ENCODE results near the gene ERCC8.
A peak's percentile ranks its signal among the peaks of the same experiment; 100 is the strongest.
"Not testable (repeated sequence)": the region's sequence is repeated elsewhere in the genome, so short reads cannot be mapped to it uniquely, and the experiment has no call there.

Gene ERCC8

DNA sequence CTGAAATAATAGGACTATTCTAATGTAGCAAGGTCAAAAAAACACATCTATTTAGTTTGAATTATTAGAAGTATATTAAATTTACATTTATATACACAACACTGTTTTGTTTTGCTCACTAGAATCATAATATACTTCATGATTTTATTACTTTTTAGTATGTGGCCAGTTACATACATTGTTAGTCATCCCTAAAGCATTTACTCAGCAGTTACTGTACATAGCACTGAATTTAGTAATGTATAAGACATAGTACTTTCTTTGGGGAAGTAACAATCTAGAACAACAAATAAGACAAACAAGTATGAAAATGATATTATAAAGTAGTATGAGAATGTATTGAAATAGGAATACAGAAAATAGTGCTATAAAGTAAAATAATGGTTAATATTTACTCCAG, 28.2 kb downstream of the ERCC8 start:
- no peak for DNase-seq (ENCODE audit: low read depth in 2 of 2)

DNA sequence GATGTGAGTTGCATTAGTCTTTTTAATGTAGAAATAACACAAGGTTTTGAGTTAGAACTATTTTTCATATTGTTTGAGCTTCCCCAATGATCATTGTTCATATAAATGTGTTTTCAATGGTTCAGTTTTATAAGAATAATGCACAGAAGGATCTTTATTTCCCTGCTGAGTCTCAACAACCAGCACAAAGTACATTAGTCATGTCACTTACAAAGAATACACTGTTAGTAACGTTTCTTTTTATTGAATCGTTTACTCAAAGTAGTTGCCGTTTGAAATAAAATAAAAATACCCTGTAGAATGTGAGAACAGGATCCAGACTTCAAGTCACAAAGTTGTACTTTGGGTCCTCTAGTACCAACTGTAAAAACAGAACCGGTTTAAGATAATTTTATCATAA, 41.5 kb downstream of the ERCC8 start:
- DNase-seq (ENCODE audit: low read depth in 2 of 2), result no peak

DNA sequence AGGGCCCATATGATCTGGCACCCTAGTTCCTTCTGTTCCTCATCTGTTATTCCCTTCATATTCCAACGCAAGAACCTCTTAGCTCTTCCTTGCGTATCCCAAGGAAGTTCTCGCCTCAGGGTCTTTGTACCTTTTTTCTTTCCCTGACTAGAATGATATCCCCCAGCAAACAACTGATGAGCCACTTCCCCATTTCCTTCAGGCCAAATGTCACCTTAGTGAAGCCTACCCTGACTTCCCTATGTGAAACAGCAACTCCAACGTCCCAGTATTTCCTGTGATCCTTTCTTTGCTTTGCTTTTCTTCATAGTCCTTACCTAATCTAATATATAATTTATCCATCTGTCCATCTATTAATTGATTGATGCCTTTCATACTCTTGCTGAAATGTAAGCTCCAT, 47.9 kb downstream of the ERCC8 start:
- DNase-seq (ENCODE audit: low read depth in 2 of 2), result no peak

DNA sequence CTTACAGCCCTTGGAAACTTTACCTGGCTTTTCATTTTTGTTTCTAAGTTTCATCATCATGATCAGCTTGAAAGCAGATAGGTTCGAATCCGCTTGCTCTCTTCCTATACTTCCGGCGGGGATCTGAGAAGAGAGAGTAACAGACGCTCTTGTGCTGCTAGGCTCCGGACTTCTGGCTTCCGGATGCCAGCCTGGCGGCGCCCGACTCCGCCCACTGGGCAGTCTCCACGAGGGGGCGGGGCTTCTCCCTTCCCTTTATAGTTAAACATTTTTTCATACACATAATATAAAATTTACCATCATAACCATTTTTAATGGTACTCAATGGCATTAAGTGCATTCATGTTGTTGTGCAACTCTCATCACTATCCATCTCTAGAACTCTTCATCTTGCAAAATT, 51.3 kb downstream of the ERCC8 start:
- DNase-seq (ENCODE audit: low read depth in 2 of 2), result no peak

DNA sequence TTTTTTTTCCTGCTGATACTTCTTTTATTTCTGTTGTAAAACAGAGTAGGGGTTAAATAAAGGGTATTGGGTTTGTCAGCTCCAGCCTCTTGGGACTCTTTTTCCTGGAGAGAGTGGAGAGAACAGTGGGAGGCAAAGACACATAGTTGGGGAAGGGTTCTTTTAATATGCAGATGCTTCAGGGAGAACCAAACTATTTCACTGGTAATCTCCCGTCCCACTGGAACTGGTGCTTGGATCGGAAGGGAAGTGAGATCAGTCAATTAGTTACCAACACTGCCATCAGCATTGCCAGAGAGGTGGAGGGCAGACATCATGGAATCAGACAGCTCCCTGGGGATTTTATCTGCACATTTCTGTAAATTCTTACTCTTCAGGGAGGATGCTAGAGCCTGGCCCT, 53.2 kb downstream of the ERCC8 start:
- no peak for DNase-seq (ENCODE audit: low read depth in 2 of 2)

DNA sequence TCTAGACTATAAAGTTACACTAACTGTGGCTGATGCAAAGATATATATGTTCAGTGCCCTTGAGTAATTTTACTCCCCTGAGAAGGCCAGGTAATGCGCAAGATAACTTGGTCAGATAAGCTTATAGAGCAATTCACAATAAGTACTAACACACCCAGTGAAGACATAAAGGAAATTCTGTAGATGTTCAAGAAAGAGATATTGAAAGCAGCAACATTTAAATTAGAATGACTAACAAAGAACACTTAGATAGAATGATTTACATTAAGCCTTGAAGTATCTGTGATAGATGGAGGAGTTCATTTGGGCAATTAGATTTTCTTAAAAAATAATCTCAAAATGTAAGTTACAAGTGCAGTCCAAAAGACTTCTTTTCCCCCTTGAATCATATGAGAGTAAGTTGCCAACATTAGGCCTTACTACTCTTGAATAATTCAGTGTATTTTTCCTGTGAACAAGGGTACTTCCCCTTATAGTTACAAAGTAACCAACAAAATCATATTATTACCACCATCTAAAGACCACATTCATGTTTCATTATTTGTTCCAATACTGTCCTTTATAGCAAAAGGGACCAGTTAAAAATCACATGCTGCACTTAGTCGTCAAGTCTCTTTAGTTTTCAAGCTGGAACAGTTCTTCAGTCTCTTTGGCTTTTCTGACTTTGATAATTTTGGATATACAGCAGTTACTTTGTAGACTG, 56.4 kb downstream of the ERCC8 start:
- DNase-seq (ENCODE audit: low read depth in 2 of 2), result no peak

DNA sequence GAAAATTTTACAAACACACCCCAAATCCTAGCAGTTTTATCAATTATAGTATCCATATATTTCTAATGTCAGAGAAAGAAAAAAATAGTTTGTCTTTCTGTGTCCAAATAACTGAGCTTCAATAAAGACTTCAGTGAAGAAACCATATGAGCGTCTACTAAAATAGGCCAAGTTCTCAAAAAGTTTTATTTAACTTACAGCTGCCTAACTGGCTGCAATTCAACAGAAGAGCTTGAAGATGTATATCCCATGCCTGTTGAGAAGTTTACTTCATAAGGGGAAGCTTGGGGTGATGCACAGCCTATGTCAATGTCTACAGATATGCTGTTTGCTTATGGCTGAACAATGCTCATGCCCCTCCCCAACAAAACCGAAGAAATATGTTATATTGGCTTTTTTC, 57.1 kb downstream of the ERCC8 start:
- DNase-seq (ENCODE audit: low read depth in 2 of 2), result no peak

DNA sequence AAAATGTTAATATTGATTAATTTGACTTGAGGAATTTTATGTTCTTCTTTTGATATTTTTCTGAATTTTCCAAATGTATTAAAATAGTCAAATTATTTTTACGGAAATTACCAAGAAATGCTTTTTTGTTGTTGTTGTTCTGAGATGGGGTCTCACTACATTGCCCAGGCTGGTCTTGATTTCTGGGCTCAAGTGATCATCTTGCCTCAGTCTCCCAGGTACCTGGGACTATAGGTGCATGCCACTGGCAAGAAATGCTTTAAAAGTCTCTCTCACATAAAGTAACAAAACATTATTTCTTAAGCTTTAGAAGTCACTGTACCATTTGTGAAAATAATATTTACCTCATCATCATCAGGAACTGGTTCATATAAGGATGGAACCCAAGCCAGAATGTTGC, 57.8 kb downstream of the ERCC8 start:
- no peak for DNase-seq (ENCODE audit: low read depth in 2 of 2)

DNA sequence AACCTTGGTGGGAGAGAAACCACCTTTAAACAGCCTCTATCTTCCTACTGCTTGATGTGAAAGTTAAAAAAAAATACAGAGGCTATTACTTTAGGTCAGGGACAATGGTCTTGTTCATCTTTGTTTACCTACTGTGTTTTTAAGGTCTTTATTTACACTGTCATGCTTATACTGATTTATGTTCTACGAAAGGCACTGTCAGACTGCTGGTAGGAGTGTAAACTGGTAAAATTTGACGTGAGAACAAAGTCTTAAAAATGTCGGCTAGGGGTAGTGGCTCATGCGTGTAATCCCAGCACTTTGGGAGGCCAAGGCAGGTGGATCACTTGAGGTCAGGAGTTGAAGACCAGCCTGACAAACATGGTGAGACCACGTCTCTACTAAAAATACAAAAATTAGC, 58.7 kb downstream of the ERCC8 start:
- no peak for DNase-seq (ENCODE audit: low read depth in 2 of 2)

DNA sequence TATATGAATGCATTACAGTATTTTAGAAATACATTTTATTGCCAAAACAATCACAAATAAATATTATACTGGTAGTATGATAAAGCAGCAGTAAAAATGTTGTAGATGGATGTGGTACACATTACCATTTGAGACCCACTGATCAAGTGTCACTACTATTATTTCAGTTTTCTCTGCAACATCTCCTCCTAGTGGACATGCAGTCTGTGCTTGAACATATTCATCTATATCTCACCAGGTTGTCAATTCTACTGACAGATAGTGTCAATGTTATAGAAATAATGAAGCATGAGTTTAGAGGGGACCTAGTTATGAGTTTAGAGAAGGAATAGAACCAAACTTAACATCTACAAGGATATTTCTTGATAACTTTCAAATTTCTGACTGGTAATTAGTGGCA, 61.6 kb downstream of the ERCC8 start:
- DNase-seq (ENCODE audit: low read depth in 2 of 2), result no peak

DNA sequence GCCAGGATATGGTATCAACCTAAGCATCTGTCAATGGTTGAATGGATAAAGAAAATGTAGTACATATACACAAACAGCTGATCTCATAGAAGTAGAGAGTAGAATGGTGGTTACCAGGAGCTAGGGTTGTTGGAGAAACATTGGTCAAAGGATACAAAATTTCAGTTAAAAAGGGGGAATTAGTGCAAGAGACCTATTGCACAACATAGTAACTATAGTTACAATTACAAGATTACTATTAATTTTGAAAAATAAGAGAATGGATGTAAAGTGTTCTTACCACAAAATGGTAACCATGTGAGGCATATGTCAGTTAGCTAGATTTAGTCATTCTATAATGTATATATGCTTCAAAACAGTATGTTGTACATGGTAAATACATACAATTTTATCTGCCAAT, 72.0 kb downstream of the ERCC8 start:
- DNase-seq (ENCODE audit: low read depth in 2 of 2), result no peak

DNA sequence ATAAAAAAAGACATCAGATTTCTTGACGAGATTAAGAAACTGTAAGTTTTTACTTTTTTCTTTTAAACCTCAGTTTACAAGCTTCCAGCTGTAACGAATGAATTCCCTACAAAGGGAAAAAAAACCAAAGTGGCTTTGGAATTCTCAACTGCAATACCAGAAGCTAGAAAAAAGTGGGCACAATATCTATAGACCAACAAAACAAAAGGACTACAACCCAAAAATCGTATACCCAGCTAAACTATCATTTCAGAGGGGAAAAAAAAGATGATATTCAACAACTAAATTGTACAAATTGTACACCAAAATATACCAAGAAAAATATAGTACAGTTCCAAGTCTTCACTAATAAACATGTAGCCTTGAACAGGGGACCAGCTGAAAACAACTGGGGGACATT, 74.0 kb downstream of the ERCC8 start:
- no peak for DNase-seq (ENCODE audit: low read depth in 2 of 2)

DNA sequence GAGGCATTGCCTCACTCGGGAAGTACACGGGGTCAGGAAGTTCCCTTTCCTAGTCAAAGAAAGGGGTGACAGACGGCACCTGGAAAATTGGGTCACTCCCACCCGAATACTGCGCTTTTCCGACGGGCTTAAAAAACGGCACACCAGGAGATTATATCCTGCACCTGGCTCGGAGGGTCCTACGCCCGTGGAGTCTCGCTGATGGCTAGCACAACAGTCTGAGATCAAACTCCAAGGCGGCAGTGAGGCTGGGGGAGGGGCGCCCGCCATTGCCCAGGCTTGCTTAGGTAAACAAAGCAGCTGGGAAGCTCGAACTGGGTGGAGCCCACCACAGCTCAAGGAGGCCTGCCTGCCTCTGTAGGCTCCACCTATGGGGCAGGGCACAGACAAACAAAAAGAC, 84.3 kb downstream of the ERCC8 start:
- not testable (repeated sequence) for DNase-seq (ENCODE audit: low read depth in 2 of 2)

DNA sequence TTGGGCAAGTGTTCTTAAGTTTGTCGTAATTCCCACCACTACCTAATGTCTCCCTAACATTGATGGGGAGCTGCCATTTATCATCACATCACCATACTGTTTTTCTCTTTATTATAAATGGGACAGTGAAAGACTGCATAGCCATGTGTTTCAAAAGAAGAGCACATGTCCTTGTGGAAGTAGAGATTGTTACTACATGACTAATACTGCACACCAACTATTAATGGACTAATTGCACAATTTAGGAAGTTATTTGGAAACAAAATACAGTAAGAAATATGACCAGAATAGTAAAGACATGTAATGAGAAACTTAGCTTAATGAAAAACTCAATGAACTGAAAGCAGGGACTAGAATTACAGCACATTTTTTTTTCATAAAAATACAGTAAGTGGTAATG, 88.8 kb downstream of the ERCC8 start:
- no peak for DNase-seq (ENCODE audit: low read depth in 2 of 2)

DNA sequence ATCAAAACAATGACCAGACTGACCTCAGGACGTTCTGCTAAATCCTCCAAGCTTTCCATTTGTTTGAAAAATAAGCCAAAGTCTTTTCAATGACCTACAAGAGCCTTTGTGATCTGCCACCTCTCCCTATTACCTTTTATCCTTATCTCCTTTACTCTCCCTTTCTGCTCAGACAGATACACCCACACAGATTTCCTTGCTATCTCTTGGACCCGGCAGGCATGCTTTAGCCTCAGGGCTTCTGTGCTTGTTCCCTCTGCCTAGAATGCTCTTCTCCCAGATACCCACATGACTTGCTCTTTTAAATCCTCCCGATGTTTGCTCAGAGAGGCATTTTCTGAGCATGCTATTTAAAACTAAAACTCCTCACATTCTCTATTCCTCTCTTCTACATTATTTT, 91.9 kb downstream of the ERCC8 start:
- no peak for DNase-seq (ENCODE audit: low read depth in 2 of 2)

DNA sequence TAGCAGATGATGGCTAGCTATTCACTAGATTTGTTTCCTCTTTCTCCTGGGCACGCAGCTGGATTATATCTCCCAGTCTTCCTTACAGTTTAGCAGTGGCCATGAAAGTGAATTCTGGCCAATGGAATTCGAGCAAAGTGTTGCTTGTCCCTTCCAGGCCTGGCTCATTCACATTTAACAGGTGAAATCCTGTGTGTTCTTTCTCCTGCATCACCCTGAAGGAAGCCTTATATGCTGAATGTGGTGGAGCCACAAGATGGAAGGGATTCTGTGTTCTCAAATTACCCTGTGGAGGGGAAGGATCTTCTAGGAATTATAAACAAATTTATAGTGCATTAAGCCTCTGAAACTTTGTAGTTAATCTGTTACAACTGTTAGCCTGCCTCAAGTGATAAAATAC, 92.6 kb downstream of the ERCC8 start:
- no peak for DNase-seq (ENCODE audit: low read depth in 2 of 2)

DNA sequence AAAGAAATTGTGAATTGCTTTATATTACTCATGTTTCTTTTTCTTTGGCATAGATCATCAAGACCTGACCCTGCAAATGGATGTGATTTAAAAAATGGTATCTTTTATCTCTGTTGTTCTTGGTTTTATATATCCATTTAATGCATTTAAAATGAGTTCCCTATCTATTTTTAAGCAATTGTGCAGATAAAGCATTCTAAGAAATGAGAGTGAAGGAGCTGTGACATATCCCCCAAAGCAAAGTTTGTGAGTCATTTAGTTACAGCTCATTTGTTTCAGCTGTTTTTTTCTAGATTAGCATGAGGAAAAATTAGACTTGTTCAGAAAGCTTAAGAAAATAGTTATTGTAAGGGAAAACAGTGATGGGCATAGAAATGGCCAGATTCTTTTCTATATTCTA, 93.2 kb downstream of the ERCC8 start:
- DNase-seq (ENCODE audit: low read depth in 2 of 2), result no peak

DNA sequence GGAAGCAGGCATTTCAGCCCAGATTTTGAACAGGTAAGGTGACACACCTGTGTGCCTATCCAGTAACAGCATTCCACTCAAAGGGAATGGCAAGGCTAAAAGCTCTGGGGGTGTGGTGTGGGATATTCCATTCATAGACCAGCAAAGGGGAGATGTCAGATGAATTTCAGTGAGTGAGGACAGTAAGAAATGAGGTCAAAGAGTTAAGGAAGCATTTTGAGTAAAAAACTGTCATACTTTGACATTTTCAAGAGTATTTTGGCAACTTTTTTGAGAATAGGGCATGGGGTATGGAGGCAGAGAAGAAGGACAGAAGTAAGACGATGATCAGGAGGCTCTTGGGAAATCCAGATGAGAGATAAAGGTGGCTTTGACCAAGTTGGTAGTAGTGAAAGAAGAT, 98.6 kb downstream of the ERCC8 start:
- DNase-seq (ENCODE audit: low read depth in 2 of 2), result no peak

DNA sequence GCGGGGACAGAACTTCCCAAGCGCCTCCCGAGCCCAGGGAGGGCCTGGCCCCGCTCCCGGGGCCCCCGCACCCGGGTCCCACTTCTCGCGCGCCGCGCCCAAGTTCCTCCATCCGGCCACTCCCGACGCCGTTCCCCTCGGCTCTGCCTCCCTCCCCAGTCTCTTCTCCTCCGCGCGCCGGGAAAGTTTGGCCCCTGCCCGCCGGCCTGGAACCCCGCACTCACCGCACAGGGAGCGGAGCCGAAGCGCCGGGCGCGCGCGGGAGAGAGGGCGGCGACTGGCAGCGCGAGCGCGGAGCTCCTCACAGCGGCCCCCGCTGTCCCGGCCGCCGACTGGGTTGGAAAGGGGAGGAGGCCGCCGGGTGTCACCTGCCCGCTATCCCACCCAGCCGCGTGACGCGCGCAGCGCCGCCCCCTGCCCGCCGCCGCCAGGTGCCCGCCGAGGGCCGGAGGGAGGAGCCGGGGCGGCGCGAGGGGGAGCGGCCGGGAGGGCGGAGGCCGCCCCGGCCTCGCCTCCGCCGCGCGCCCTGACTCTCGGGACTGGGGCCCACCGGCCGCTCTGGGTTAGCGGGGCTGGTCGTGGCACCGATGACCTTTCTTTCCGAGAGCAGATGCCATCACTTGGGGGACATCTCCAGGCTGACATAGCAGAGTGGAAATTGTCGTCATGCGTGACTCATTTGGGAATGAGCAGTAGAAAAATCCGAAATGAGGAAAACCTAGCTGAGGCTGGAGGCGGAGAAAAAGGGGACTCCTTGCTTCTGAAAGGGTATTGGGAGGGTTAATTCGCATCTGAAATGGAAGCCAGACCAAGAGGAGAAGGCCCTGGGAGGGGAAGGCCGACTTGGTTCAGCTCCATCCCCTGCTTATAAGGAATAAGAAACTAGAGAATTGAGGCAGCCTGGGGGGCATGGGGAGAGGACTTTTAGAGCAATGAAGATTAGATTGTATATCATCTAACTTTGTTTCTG, 100.6 kb downstream of the ERCC8 start, which contains the start of gene ELOVL7:
TSS of gene ELOVL7 (minus strand) at position 334 of the 970 bp plus-strand sequence. CDS start 56,872 bp downstream, outside the sequence.
- peak; percentile 32 for DNase-seq (ENCODE audit: low read depth in 2 of 2)

DNA sequence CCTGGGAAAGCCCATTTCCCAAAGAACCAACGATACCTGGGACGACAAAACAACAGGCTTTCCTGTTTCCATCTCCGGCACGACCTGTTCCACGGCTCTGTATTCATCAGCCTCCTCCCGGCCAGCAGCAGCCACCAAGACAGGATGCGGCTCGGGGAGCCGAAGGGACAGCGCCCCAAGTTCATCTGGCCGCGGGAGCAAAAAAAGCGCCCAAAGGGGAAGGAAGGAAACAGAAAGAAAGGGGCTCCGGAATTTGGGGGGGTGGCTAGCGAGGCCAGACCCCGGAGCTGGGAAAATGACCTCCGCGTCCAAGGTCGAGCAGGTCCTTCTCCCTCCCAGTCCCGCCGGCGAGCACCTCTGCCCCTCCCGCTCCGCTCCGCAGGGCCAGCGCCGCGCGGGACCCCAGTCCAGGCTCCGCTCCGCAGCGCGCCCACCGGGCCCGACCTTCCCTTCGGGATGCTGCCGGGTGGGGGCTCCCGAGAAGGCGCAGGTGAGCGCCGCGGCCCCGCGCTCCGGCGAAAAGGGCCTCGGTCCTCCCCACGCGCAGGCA, 101.4 kb downstream of the ERCC8 start:
- no peak for DNase-seq (ENCODE audit: low read depth in 2 of 2)

DNA sequence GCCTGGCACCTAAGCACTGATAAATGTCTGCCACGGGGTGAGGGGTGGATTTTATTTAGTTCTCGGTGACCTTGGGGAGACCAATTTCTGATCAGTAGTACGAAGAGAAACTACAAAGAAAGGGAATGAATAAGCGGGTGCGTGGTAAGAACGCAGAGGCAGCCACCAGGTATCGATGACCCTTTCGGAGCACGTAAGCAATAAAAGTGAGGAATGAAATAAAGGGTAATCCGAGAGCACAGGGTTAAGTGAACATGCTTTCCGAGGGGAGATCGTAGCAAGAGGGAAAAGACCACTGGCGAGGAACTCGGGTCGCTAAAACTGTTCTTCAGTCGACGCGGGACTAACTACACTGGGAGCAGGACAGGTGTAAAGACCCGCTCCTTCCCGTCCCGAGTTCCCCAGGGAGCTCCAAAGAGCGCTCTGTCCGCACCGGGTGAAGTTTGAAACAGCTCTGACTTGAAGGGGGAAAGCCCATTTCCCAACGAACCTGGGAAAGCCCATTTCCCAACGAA, 101.9 kb downstream of the ERCC8 start:
- DNase-seq (ENCODE audit: low read depth in 2 of 2), result no peak

DNA sequence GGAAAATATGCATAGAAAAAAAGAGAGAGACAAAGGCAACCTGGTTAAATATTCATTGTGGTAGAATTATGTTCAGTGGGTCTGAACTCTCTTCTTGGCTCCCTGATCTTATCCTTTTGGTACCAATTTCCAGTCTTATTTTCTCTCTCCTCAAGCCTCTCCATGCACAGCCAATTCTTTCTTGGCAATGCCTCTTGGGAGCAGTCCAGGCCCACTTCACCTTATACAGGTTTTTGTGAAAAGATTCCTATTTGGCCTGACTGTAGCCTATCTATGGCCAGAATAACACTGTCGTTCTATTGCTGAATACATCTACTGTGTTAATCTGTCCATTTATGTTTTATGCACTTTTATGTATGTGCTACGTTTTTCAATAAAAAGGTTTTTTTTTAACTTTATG, 103.5 kb downstream of the ERCC8 start:
- DNase-seq (ENCODE audit: low read depth in 2 of 2), result no peak

DNA sequence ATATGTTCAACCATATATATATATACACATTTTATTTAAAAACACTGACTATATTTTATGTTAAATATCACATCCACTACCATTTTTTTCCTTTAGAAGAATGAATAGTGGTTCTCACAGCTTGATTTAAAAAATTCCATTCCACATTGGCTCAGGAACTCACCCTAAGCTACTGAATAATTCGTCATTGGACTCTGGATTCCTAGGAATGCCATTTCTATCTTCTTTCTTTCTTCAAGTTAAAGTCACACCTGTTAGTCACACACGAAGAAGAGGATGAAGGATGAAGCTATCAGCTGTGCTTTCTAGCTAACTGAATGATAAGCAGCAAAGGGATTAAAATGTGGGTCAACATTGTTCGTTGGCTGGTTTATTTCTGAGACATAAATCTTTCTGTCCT, 108.7 kb downstream of the ERCC8 start:
- no peak for DNase-seq (ENCODE audit: low read depth in 2 of 2)
